Dermis lymphatic vessel endothelial cell (primary cell): Measurements from ENCODE around the gene TULP1. TPM values are rescaled to one million over a fixed set of nuclear protein-coding genes. Genes with fewer than 3 reads are reported as not detected.

ENCODE experiments used
- total RNA-seq: library from RNA; depleted of rRNA; stranded (reverse); fragments of >200 nt; gene quantifications from 2 replicates; pipeline ENCODE4 v1.2.1, GENCODE V29; 2014

The TULP1 gene
- total RNA-seq: not detected in 2 replicates

DNA sequence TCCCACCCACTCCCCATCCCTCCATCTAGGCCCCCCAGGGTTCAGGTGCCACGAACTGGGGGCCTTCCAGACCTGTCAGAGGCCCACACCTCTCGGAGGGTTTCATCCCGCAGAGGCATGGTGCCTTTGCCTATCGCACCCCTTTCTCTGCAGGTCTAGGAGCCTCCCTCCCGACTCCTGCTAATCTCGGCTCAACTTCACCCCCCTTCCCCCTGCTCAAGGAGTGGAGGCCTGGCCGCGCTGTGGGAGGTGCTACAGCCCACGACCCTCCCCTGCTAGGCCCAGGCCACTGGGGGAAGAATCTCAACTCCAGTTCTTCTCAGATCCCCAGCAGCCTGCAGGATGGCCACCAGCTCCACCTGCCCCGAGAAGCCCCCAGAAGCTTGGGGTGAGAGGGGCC, at the start of gene TULP1:
TULP1 (minus strand) TSS at position 157 of the 400 bp plus-strand sequence; CDS start at position 119, 38 bp downstream.

DNA sequence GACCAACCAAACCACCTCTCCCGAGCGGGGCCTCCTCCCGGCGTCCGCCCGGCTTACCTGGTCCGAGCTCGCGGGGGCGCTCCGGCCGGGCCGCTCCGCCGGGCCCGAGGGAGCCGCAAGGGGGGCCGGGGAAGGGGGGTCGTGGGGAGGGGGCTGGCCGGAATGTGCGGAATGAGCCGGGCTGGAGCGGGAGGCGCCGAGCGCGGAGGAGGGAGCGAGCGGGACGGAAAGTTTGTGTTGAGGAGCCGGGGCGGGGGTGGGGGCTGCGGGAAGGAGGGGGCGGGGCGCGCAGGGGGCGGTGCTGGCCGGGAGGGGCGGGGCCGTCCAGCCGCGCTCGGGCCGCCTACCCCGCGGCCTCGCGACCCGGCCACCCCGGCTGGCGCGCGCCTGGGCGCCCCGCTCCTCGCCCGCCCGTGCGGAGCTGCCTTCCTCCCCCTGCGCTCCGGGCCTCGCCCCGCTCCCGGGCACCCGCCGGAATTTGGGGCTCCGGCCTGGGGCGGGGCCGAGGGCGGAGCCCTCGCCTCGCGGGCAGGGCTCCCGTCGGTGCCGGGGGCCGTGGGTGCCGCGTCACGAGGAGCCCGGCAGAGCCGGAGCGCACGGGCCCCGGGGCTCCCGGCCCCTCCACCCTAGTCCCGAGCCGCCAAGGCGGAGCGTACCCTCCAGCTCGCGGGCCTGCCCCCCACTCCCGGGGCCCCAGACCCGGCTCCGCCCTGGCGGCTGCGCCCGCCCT, 15.7 kb downstream of the TULP1 start, which contains the start of gene TEAD3:
TEAD3 (minus strand) TSS at position 239 of the 730 bp plus-strand sequence.

DNA sequence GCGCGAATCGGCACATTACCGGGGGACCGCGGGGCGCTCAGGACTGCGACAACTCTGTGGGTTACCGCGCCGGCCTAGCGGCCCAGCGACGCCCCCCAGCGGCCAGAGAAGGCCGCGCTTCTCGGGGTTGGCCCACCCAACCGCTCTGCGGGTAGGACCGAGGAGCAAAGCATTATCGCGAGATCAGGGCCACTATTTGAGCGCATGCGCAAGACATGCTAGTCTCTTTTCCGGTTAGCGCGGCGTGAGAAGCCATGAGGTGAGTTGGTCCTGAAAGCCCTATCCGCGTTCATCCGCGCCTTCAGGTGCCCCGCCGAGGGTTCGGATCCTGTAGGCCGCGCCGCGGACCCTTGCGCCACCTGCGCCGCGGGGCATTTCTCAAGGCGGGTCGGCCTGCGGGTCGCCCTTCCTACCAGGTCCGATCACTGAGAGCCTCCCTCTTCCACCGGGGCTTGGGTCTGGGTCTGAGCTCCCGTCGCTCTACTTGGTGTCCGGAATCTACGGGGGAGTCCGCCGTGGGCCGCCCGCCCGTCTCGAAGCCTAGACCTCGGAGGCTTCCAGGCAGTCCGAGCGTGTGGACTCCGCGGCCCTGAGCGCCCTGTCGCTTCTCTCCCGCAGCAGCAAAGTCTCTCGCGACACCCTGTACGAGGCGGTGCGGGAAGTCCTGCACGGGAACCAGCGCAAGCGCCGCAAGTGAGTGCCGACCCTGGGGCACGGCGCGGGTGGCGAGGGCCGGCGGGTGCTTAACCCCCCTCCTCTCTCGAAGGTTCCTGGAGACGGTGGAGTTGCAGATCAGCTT, 44.3 kb downstream of the TULP1 start, which contains the start of gene RPL10A:
RPL10A (plus strand) TSS at position 221 of the 799 bp plus-strand sequence; CDS start at position 255, 34 bp downstream.

DNA sequence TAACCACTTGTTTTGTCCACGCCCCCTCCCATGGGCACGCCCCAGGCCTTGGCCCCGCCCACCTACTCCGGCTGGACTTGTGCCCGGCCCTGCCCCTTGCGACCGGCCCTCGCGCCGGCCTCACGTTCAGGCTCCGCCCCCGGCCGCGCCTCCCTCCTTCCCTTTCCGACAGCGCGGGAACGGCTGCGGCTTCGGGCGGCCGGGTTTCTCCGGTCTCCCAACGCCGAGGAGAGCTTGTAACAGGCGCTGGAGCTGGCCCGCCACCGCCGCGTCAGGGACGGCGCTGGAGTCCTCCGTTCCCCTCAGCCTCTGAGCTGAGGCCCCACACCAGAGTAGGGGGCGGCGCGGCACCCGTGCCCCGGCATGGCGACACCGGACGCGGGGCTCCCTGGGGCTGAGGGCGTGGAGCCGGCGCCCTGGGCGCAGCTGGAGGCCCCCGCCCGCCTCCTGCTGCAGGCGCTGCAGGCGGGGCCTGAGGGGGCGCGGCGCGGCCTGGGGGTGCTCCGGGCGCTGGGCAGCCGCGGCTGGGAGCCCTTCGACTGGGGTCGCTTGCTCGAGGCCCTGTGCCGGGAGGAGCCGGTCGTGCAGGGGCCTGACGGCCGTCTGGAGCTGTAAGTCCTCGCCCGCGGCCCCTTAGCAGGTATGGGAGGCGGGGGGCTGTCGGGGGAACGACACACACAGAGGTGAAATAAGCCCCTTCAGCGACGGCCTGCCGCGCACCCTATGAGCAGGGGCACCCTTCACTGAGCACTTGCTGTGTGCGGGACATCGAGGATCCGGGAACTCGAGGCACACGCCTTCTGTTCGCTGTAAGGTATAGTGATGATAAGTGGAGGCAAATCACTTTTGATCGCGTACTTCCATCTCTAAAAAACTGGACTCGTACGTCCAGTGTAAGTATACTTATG, 60.3 kb downstream of the TULP1 start, which contains the start of gene FANCE:
FANCE (plus strand) TSS at position 156 of the 908 bp plus-strand sequence; CDS start at position 364, 208 bp downstream.

Other genes with a start within 250 kb of the TULP1 start
- gene DEF6, start 215.1 kb downstream of the TULP1 start, total RNA-seq: 0.33 and 1.5 TPM in 2 replicates
- 5.2 and 6.0 TPM in 2 replicates for gene PPARD, start 170.3 kb downstream of the TULP1 start, total RNA-seq
- gene FANCE, start 60.6 kb downstream of the TULP1 start, total RNA-seq: 12.2 and 13.3 TPM in 2 replicates
- 1,818 and 2,228 TPM in 2 replicates for gene RPL10A, start 44.5 kb downstream of the TULP1 start, total RNA-seq
- 0.17 and 0.22 TPM in 2 replicates for gene TEAD3, start 15.8 kb downstream of the TULP1 start, total RNA-seq
- 57.1 and 58.2 TPM in 2 replicates for gene FKBP5, start 176.0 kb upstream of the TULP1 start, total RNA-seq
- gene ARMC12, start 224.1 kb upstream of the TULP1 start, total RNA-seq: 0.26 and 0.43 TPM in 2 replicates